HUES48 (cell line): Measurements from ENCODE around the gene FGD5.

Source experiments
- H3K27ac ChIP-seq: one replicate; pipeline ENCODE4 v1.7.0; 2013; ENCODE audit warnings: low read depth, low read length, inconsistent platforms
- H3K27me3 ChIP-seq: 2 replicates; pipeline ENCODE4 v1.6.1; 2013; ENCODE audit warnings: mild to moderate bottlenecking, low read length; ENCODE audit not compliant: control insufficient read depth, insufficient read depth
- H3K36me3 ChIP-seq: 2 replicates; pipeline ENCODE4 v1.6.1; 2013; ENCODE audit warnings: low read length; ENCODE audit not compliant: control insufficient read depth, insufficient read depth
- H3K4me1 ChIP-seq: 2 replicates; pipeline ENCODE4 v1.6.1; 2013; ENCODE audit warnings: mild to moderate bottlenecking, low read length; ENCODE audit not compliant: control insufficient read depth, insufficient read depth
- H3K4me3 ChIP-seq: 2 replicates; pipeline ENCODE4 v1.5.1; 2013; ENCODE audit warnings: mild to moderate bottlenecking, low read depth, low read length
- H3K9ac ChIP-seq: 2 replicates; pipeline ENCODE4 v1.6.1; 2013; ENCODE audit warnings: mild to moderate bottlenecking, low read depth, low read length, moderate library complexity
- H3K9me3 ChIP-seq: 2 replicates; pipeline ENCODE4 v1.6.1; 2013; ENCODE audit warnings: low read length; ENCODE audit not compliant: control insufficient read depth, insufficient read depth

The FGD5 gene

DNA sequence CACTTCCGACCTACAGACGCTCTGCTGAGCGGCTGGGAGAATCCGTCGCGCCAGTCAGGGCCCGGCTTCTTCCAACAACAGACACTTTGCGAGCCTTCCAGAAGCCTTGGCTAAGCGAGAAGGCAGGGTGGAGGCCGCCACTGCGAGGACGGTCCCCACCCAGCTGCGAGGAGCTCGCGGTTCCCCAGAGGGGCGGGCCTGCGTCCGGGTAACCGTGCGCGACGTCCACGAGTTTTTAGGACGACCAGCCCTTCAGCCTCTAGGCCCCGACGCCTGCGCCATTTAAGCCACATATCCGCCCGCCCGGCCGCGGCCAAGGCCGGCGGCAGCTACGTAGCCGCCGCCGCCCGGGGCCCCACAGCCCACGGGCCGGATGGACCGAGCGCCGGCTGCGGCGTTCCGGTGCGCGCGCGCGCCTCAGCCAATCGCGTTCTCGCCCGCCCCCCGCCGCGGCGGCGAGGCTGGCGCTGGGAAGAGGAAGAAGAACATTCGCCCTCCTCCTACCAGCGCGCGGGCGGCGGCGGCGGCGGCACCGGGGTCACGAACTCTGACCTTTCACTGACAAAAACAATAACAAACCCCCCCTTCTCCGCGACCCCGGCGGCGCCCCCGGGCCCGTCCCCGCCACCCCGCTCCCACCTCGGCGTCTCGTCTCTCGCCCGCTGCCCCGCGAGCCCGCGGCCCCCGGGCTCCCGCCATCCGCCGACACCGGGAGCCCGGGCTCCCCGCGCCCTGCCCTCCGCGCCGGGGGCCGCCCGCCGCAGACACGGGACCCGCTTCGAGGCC, 128.5 kb downstream of the FGD5 start, which contains the start of gene NR2C2:
Gene NR2C2, plus strand, starts transcription at position 484 of the 786 bp plus-strand sequence. CDS start 56,332 bp downstream, outside the sequence.
- Histone ChIP-seq H3K4me1 (peaks cover 11% of the 10 kb centered on the region), H3K9ac (peak within 1 kb of the TSS; percentile 95), H3K27me3 (no peaks in the 10 kb centered on the region), H3K27ac (peak within 1 kb of the TSS; percentile 100), H3K36me3 (peaks cover 43% of the 10 kb centered on the region), H3K4me3 (peak within 1 kb of the TSS; percentile 97), H3K9me3 (no peaks in the 10 kb centered on the region)

- H3K27ac ChIP-seq: peak overlapping the region; percentile 100
- no peaks in the 10 kb centered on the region for H3K9me3 ChIP-seq
- H3K4me1 ChIP-seq: peaks cover 16% of the 10 kb centered on the region
- H3K4me3 ChIP-seq: peak overlapping the region; percentile 97
- H3K36me3 ChIP-seq: peaks cover 43% of the 10 kb centered on the region
- no peaks in the 10 kb centered on the region for H3K27me3 ChIP-seq
- H3K9ac ChIP-seq: peak overlapping the region; percentile 95
Measured at GRCh38 chr3:14947886-14948608, 129.3 kb downstream of the FGD5 start.

GRCh38 chr3:14948609-14949038, 129.9 kb downstream of the FGD5 start:
- Histone ChIP-seq H3K36me3 (peaks cover 38% of the 10 kb centered on the region), H3K27ac (peak overlapping the region; percentile 94), H3K4me1 (peaks cover 16% of the 10 kb centered on the region), H3K27me3 (no peaks in the 10 kb centered on the region), H3K9ac (peak overlapping the region; percentile 95), H3K4me3 (peak overlapping the region; percentile 97), H3K9me3 (no peaks in the 10 kb centered on the region)

GRCh38 chr3:14949126-14949525, 130.4 kb downstream of the FGD5 start:
- H3K36me3 ChIP-seq: peaks cover 34% of the 10 kb centered on the region
- peaks cover 16% of the 10 kb centered on the region for H3K4me1 ChIP-seq
- H3K4me3 ChIP-seq: peak overlapping the region; percentile 97
- H3K27me3 ChIP-seq: no peaks in the 10 kb centered on the region
- H3K9me3 ChIP-seq: no peaks in the 10 kb centered on the region
- H3K9ac ChIP-seq: peak overlapping the region; percentile 95
- H3K27ac ChIP-seq: peak overlapping the region; percentile 94

- Histone ChIP-seq H3K4me1 (peaks cover 16% of the 10 kb centered on the region), H3K36me3 (peaks cover 23% of the 10 kb centered on the region), H3K27ac (no peak overlapping the region), H3K27me3 (no peaks in the 10 kb centered on the region), H3K4me3 (no peak overlapping the region), H3K9me3 (no peaks in the 10 kb centered on the region), H3K9ac (no peak overlapping the region)
Measured at GRCh38 chr3:14950274-14950673, 131.5 kb downstream of the FGD5 start.

DNA sequence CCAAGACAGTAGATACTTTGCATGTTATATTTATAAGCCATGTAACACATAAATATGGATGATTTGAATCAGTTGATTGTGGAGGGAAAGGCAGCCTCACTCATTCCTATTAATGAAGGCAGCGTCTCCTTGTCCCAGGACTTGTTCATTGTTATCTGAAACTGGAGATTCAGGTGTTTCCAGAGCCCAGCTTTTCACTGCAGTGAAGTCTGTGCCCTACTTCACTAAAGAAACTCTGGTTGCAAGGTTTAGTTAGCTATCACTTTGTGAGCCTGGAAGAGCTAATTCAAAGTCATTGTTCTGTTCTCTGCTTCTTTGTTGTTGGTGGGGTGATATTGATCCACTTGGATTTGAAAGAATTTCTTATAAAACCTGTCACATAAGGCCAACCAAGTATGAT, 138.4 kb downstream of the FGD5 start:
- Histone ChIP-seq H3K9ac (no peak overlapping the region), H3K27ac (no peak overlapping the region), H3K4me3 (no peak overlapping the region), H3K27me3 (no peaks in the 10 kb centered on the region), H3K9me3 (no peaks in the 10 kb centered on the region), H3K4me1 (peaks cover 13% of the 10 kb centered on the region), H3K36me3 (peaks cover 13% of the 10 kb centered on the region)

- Histone ChIP-seq H3K4me1 (peaks cover 9% of the 10 kb centered on the region), H3K36me3 (peaks cover 17% of the 10 kb centered on the region), H3K27ac (no peak overlapping the region), H3K9ac (no peak overlapping the region), H3K27me3 (no peaks in the 10 kb centered on the region), H3K9me3 (no peaks in the 10 kb centered on the region), H3K4me3 (no peak overlapping the region)
Measured at GRCh38 chr3:14957925-14958324, 139.2 kb downstream of the FGD5 start.

DNA sequence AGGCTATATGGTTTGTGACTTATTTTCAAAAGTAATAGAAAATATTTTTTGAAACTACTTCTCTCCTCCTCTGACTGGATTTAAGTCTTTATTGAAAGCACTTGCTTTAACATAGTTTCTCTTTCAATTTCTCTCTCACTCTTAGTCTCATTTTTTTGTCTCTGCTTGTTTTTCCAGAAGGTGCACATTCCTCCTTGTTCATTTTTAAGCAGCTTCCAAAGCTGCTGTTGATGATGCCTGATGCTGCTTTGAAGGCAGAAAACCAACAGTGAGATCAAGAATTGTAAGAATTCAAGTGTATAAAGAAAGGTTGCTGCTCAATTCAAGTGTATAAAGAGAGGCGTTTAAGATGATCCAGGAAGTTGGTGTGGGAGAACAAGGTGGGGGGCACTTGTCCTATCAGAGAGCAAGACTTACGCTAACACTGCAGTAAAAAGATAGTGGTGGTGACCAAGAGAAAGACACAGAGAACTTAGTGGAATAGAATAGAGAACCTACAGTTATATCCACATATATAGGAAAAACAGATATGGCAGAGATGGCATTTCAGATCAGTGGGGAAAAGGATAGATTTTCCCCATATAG, 140.7 kb downstream of the FGD5 start:
- H3K9ac ChIP-seq: no peak overlapping the region
- H3K27me3 ChIP-seq: no peaks in the 10 kb centered on the region
- H3K9me3 ChIP-seq: no peaks in the 10 kb centered on the region
- peaks cover 20% of the 10 kb centered on the region for H3K36me3 ChIP-seq
- H3K27ac ChIP-seq: no peak overlapping the region
- no peak overlapping the region for H3K4me3 ChIP-seq
- peaks cover 8% of the 10 kb centered on the region for H3K4me1 ChIP-seq

DNA sequence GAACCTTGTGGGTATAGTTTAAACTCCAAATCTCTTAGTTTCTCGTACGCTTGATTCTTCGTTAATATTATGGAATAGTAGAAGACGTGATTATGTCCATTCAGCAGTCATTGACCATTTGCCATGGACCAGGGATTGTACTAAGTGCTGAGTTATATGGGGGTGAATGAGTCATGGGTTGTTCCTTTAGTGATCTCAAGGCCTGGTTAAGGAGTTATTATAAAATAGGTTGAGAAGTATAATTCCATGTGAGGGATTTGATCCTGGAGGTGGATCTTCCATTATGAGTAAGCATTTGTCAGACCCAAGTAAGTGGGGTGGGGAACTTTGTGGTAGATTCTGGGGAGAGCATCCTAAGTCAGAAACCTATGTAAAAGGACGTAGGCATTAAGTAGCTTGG, 144.0 kb downstream of the FGD5 start:
- Histone ChIP-seq H3K9ac (no peak overlapping the region), H3K36me3 (peaks cover 36% of the 10 kb centered on the region), H3K4me3 (no peak overlapping the region), H3K9me3 (no peaks in the 10 kb centered on the region), H3K4me1 (no peaks in the 10 kb centered on the region), H3K27me3 (no peaks in the 10 kb centered on the region), H3K27ac (no peak overlapping the region)

DNA sequence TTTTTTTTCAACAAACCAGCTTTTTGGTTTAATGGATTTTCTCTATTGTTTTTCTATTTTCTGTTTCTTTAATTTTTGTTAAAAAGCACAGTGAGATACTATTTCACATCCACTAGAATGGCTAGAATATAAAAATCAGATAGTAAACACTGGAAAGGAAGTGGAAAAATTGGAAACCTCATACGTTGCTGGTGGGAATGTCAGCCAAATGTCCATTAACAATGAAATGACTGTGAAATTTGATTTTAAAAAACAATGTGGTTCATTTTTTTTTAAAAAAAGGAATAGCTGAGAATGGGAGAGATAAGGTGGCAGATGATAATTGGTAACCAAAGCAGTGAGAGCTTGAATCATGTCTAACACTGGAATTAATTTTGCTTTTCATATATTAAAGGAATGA, 148.5 kb downstream of the FGD5 start:
- H3K27me3 ChIP-seq: no peaks in the 10 kb centered on the region
- H3K27ac ChIP-seq: no peak overlapping the region

GRCh38 chr3:14969671-14970070, 150.9 kb downstream of the FGD5 start:
- no peaks in the 10 kb centered on the region for H3K9me3 ChIP-seq
- H3K27ac ChIP-seq: no peak overlapping the region
- H3K9ac ChIP-seq: no peak overlapping the region
- H3K4me3 ChIP-seq: no peak overlapping the region
- peaks cover 43% of the 10 kb centered on the region for H3K36me3 ChIP-seq
- H3K27me3 ChIP-seq: no peaks in the 10 kb centered on the region
- no peaks in the 10 kb centered on the region for H3K4me1 ChIP-seq

More for the DNA sequence above, 148.5 kb downstream of the FGD5 start:
- Histone ChIP-seq H3K4me3 (no peak overlapping the region), H3K9me3 (no peaks in the 10 kb centered on the region), H3K4me1 (no peaks in the 10 kb centered on the region), H3K36me3 (peaks cover 34% of the 10 kb centered on the region), H3K9ac (no peak overlapping the region)
